Subcutaneous adipose tissue (tissue), 4 donors: ENCODE data around the gene HIPK1. TPM values are rescaled to one million over a fixed set of nuclear protein-coding genes. Genes with fewer than 3 reads are reported as not detected.

Experiments
- CTCF ChIP-seq: fragments of 450-650 bp; IDR thresholded peaks from one replicate; pipeline ENCODE4 v1.5.1; 2016; ENCODE audit warnings: low read depth, mild to moderate bottlenecking, control low read depth, antibody characterized with exemption, moderate library complexity
- total RNA-seq, 4 donors: library from RNA; depleted of rRNA; stranded (reverse); fragments of >200 nt; gene quantifications; one replicate each; pipeline ENCODE4 v1.1.0, GENCODE V29; 2016

The HIPK1 gene
- total RNA-seq, 4 donors from 2014 or later = 51.0 to 74.5 (median 53.3) TPM

GRCh38 chr1:113995382-113995781, 66.3 kb downstream of the HIPK1 start:
- no peak for TF ChIP-seq CTCF

- TF ChIP-seq CTCF = no peak
These were observed 69.2 kb downstream of the HIPK1 start for GRCh38 chr1:113998361-113998760.

- TF ChIP-seq CTCF = no peak
These were observed 70.1 kb downstream of the HIPK1 start for GRCh38 chr1:113999233-113999632.

GRCh38 chr1:113999799-114000198, 70.7 kb downstream of the HIPK1 start:
- TF ChIP-seq CTCF = no peak

- no peak for TF ChIP-seq CTCF
These were observed 71.3 kb downstream of the HIPK1 start for GRCh38 chr1:114000406-114000805.

- TF ChIP-seq CTCF = no peak
These were observed 73.5 kb downstream of the HIPK1 start for GRCh38 chr1:114002492-114003239.

GRCh38 chr1:114003431-114003830, 74.3 kb downstream of the HIPK1 start:
- TF ChIP-seq CTCF = no peak
